ENCODE data around the gene SNTG2.

Gene SNTG2

DNA sequence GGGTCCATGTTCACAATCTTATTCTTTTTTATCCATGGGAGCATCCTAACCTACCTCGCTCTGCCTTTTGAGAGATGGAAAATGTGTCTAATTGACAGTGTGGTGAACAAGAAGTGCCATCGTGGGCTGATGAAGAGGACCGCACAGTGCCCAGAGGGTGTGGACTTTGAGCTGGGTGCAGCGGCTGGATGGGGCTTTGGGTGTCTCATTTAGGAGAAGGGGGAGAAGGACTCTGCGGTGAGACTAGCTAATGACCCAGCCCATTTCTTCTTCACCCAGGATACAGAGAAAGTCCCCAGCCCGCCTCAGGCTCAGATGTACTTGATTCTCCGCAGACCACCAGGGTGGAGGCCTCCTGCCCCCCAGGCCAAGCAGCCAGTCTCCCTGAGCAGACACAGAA, 33.7 kb upstream of the SNTG2 start:
- TF ChIP-seq, protein P1, sequence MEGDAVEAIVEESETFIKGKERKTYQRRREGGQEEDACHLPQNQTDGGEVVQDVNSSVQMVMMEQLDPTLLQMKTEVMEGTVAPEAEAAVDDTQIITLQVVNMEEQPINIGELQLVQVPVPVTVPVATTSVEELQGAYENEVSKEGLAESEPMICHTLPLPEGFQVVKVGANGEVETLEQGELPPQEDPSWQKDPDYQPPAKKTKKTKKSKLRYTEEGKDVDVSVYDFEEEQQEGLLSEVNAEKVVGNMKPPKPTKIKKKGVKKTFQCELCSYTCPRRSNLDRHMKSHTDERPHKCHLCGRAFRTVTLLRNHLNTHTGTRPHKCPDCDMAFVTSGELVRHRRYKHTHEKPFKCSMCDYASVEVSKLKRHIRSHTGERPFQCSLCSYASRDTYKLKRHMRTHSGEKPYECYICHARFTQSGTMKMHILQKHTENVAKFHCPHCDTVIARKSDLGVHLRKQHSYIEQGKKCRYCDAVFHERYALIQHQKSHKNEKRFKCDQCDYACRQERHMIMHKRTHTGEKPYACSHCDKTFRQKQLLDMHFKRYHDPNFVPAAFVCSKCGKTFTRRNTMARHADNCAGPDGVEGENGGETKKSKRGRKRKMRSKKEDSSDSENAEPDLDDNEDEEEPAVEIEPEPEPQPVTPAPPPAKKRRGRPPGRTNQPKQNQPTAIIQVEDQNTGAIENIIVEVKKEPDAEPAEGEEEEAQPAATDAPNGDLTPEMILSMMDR (IDR thresholded peaks at IDR 0.05; ENCODE audit: low read depth, low read length): no peak
- H3K36me3 ChIP-seq: no peaks in the 10 kb centered on the region
- H3K9me3 ChIP-seq (ENCODE audit: severe bottlenecking): peaks cover 3% of the 10 kb centered on the region
- H3K4me3 ChIP-seq (ENCODE audit: low read depth, low read length): no peak overlapping the region
- H3K27ac ChIP-seq: no peak overlapping the region
- DNase-seq: no peak
- H3K27me3 ChIP-seq (ENCODE audit: insufficient read depth, low read depth, severe bottlenecking): no peaks in the 10 kb centered on the region

DNA sequence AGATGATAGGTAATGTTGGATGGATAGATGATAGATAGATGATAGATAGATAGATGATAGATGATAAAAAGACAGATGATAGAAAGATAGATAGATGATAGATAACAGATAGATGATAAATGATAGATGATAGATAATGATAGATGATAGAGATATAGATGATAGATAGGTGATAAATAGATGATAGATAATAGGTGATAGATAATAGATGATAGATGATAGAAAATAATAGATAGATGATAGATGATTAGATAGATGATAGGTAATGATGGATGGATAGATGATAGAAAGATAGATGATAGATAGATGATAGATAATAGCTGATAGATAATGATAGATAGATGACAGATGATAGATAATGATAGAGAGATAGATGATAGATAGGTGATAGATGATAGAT, 31.0 kb upstream of the SNTG2 start:
- TF ChIP-seq, protein P1 (IDR thresholded peaks at IDR 0.05; ENCODE audit: low read depth, low read length): no peak
- Histone ChIP-seq H3K27ac (no peak overlapping the region), H3K36me3 (no peaks in the 10 kb centered on the region), H3K4me3 (ENCODE audit: low read depth, low read length) (no peak overlapping the region), H3K9me3 (ENCODE audit: severe bottlenecking) (peaks cover 3% of the 10 kb centered on the region), H3K27me3 (ENCODE audit: insufficient read depth, low read depth, severe bottlenecking) (no peaks in the 10 kb centered on the region)
- DNase-seq: no peak

GRCh38 chr2:920573-920972, 30.1 kb upstream of the SNTG2 start:
- no peaks in the 10 kb centered on the region for H3K27me3 ChIP-seq (ENCODE audit: insufficient read depth, low read depth, severe bottlenecking)
- TF ChIP-seq, protein P1 (IDR thresholded peaks at IDR 0.05; ENCODE audit: low read depth, low read length): no peak
- no peak for DNase-seq

GRCh38 chr2:920999-921398, 29.6 kb upstream of the SNTG2 start:
- H3K36me3 ChIP-seq: no peaks in the 10 kb centered on the region
- no peak overlapping the region for H3K27ac ChIP-seq

More at GRCh38 chr2:920573-920972, 30.1 kb upstream of the SNTG2 start:
- H3K27ac ChIP-seq: no peak overlapping the region
- H3K4me3 ChIP-seq (ENCODE audit: low read depth, low read length): no peak overlapping the region
- no peaks in the 10 kb centered on the region for H3K36me3 ChIP-seq
- peaks cover 3% of the 10 kb centered on the region for H3K9me3 ChIP-seq (ENCODE audit: severe bottlenecking)

GRCh38 chr2:922185-922584, 28.5 kb upstream of the SNTG2 start:
- no peaks in the 10 kb centered on the region for H3K9me3 ChIP-seq (ENCODE audit: severe bottlenecking)
- no peaks in the 10 kb centered on the region for H3K36me3 ChIP-seq
- H3K27me3 ChIP-seq (ENCODE audit: insufficient read depth, low read depth, severe bottlenecking): no peaks in the 10 kb centered on the region
- TF ChIP-seq, protein P1 (IDR thresholded peaks at IDR 0.05; ENCODE audit: low read depth, low read length): no peak
- H3K4me3 ChIP-seq (ENCODE audit: low read depth, low read length): no peak overlapping the region
- H3K27ac ChIP-seq: no peak overlapping the region
- no peak for DNase-seq

More at GRCh38 chr2:920999-921398, 29.6 kb upstream of the SNTG2 start:
- no peak overlapping the region for H3K4me3 ChIP-seq (ENCODE audit: low read depth, low read length)
- H3K27me3 ChIP-seq (ENCODE audit: insufficient read depth, low read depth, severe bottlenecking): no peaks in the 10 kb centered on the region
- H3K9me3 ChIP-seq (ENCODE audit: severe bottlenecking): peaks cover 2% of the 10 kb centered on the region
- TF ChIP-seq, protein P1 (IDR thresholded peaks at IDR 0.05; ENCODE audit: low read depth, low read length): no peak
- DNase-seq: no peak

GRCh38 chr2:923832-924601, 26.6 kb upstream of the SNTG2 start:
- no peak for DNase-seq
- Histone ChIP-seq H3K27ac (no peak overlapping the region), H3K4me3 (ENCODE audit: low read depth, low read length) (no peak overlapping the region), H3K27me3 (ENCODE audit: insufficient read depth, low read depth, severe bottlenecking) (no peaks in the 10 kb centered on the region), H3K36me3 (no peaks in the 10 kb centered on the region), H3K9me3 (ENCODE audit: severe bottlenecking) (no peaks in the 10 kb centered on the region)
- TF ChIP-seq, protein P1 (IDR thresholded peaks at IDR 0.05; ENCODE audit: low read depth, low read length): no peak

Data from WERI-Rb-1 (cell line).